HEK293 (cell line): ENCODE results near the gene CHRDL1.

ENCODE experiments used
- CTCF ChIP-seq: fragments of 450-650 bp; formaldehyde crosslinking; IDR thresholded peaks from 2 replicates; pipeline ENCODE4 v1.5.1; 2016; ENCODE audit warnings: missing biosample characterization, missing genetic modification characterization
- GLIS2 ChIP-seq: fragments of 450-650 bp; formaldehyde crosslinking; IDR thresholded peaks from 2 replicates; pipeline ENCODE4 v1.5.1; 2016; ENCODE audit warnings: missing biosample characterization, missing genetic modification characterization
- MZF1 ChIP-seq: fragments of 450-650 bp; formaldehyde crosslinking; IDR thresholded peaks from 2 replicates; pipeline ENCODE4 v1.5.1; 2017; ENCODE audit warnings: missing biosample characterization, missing genetic modification characterization, borderline replicate concordance
- REST ChIP-seq: fragments of 450-650 bp; formaldehyde crosslinking; IDR thresholded peaks from 2 replicates; pipeline ENCODE4 v1.5.1; 2016; ENCODE audit warnings: missing biosample characterization, missing genetic modification characterization
- ZBTB20 ChIP-seq: fragments of 450-650 bp; formaldehyde crosslinking; IDR thresholded peaks from 2 replicates; pipeline ENCODE4 v1.5.1; 2016; ENCODE audit warnings: missing biosample characterization, missing genetic modification characterization
- ZBTB44 ChIP-seq: fragments of 450-650 bp; IDR thresholded peaks from 2 replicates; pipeline ENCODE4 v1.5.1; 2018; ENCODE audit warnings: missing biosample characterization, mild to moderate bottlenecking, missing genetic modification characterization
- ZBTB49 ChIP-seq: fragments of 450-650 bp; formaldehyde crosslinking; IDR thresholded peaks from 2 replicates; pipeline ENCODE4 v1.5.1; 2016; ENCODE audit warnings: missing biosample characterization, missing genetic modification characterization, low read depth
- ZFP37 ChIP-seq: fragments of 450-650 bp; formaldehyde crosslinking; IDR thresholded peaks from 2 replicates; pipeline ENCODE4 v1.5.1; 2016; ENCODE audit warnings: missing biosample characterization, missing genetic modification characterization
- ZNF449 ChIP-seq: fragments of 450-650 bp; formaldehyde crosslinking; IDR thresholded peaks from 2 replicates; pipeline ENCODE4 v1.5.1; 2017; ENCODE audit warnings: missing biosample characterization, mild to moderate bottlenecking, missing genetic modification characterization, moderate library complexity
- ZNF558 ChIP-seq: fragments of 450-650 bp; formaldehyde crosslinking; IDR thresholded peaks from 2 replicates; pipeline ENCODE4 v1.5.1; 2016; ENCODE audit warnings: missing biosample characterization, missing genetic modification characterization
- ZNF768 ChIP-seq: fragments of 450-650 bp; formaldehyde crosslinking; IDR thresholded peaks from 2 replicates; pipeline ENCODE4 v1.5.1; 2018; ENCODE audit warnings: missing biosample characterization, mild to moderate bottlenecking, missing genetic modification characterization
- ZNF792 ChIP-seq: fragments of 450-650 bp; formaldehyde crosslinking; IDR thresholded peaks from 2 replicates; pipeline ENCODE4 v1.5.1; 2016; ENCODE audit warnings: missing biosample characterization, missing genetic modification characterization

- TF ChIP-seq CTCF (peak; percentile 33; the same call in 1 of the 2 replicates), ZBTB44 (no peak), ZNF449 (tag by site-specific recombination) (no peak), GLIS2 (tag by site-specific recombination) (no peak), REST (tag by site-specific recombination) (no peak), ZNF768 (no peak), ZNF792 (tag by site-specific recombination) (no peak), MZF1 (no peak), ZBTB49 (tag by site-specific recombination) (no peak), ZFP37 (no peak), ZNF558 (tag by site-specific recombination) (no peak), ZBTB20 (tag by site-specific recombination) (no peak)
Observed at GRCh38 chrX:110836982-110837381, 41.4 kb upstream of the CHRDL1 start.
